DMS153 treated with DMSO at 0.1 percent for 48 hours (cell line): ENCODE data around the gene LGALS14.
"Not testable (repeated sequence)": the region's sequence is repeated elsewhere in the genome, so short reads cannot be mapped to it uniquely, and the experiment has no call there.

Experiments used
- DNase-seq: peaks from one replicate; lab custom pipeline; 2025; ENCODE audit not compliant: unreplicated experiment; lab: John Stamatoyannopoulos, UW

The LGALS14 gene

DNA sequence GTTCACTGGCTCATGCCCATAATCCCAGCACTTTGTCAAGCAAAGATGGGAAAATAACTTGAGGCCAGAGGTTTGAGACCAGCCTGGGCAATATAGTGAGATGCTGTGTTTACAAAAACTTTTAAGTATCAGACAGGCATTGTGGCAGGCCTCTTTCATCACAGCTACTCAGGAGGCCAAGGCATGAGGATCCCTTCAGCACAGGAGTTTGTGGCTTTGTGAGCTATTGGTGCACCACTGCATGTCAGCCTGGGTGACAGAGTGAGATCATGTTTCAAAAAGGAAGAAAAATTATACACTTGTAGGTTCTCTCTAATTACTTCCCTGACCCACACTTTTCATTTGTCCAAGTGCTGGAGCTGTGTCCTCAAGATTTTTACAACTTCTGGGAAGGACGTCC, 11.5 kb upstream of the LGALS14 start:
- no peak for DNase-seq

DNA sequence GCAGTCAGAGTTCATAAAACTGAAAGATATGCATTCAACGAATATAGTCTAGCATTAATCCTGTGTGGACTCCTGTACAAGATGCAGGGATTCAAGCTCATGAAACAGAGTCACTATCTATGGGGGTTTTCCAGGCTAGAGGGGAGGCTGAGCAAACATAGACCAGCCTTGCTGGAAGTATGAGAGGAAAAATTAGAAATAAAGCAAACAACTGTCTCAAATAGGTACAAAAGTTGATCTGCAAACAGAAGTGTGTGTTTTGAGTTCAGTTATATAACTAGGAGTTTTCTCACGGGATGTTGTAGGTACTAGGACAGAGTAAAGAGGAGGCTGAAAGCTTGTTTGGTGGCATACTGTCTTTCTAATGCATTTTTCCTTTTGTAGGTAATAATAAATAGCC, 8.5 kb upstream of the LGALS14 start:
- DNase-seq: no peak

- no peak for DNase-seq
These were observed 7.9 kb upstream of the LGALS14 start for GRCh38 chr19:39696387-39696786.

GRCh38 chr19:39698535-39698934, 5.7 kb upstream of the LGALS14 start:
- DNase-seq: no peak

- DNase-seq: no peak
These were observed 3.0 kb upstream of the LGALS14 start for GRCh38 chr19:39701291-39701690.

GRCh38 chr19:39705578-39706188, 1.4 kb downstream of the LGALS14 start:
- DNase-seq: no peak

DNA sequence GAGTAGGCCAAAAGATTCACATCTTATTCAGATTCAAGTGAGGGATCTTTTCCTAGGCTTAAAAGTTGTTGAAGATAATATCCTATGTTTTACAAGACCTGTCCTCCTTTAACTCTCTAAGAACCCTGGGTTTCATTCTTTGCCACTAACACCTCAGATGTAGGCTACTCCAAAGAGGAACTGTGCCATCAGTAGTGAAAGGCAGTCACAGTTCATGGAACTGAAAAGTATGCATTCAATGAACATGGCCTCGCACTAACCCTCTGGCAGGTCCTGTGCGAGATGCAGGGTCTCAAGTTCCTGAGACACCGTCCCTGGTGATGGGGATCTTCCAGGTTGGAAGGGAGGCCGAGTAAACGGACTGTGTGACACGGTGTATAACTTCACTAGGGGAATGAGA, 4.3 kb downstream of the LGALS14 start:
- no peak for DNase-seq

- no peak for DNase-seq
These were observed 5.0 kb downstream of the LGALS14 start for GRCh38 chr19:39709026-39709872.

DNA sequence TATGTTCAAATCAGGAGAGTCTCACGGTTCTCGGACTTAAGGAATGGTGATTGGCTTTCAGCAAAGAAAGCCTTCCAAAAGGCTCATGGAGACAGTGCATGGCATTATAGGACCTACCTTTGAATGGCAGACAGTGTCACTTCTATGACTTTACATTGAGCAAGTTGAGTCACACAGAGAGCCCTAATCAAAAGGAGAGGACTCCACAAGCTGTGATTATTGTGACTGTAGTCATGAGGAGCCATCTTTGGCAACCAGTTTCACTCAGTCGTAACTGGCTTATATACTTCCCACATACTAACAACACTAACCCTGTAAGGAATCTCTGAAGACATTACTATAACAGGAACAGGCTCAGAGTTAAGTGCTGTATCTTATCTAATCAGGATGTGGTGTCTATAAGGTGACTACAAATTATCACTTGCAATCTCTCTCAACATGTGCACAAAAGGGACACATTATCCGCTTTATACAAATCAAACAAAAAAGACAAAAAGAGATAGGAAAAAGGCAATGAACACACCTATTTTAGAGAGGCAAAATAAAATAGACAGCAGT, 6.1 kb downstream of the LGALS14 start:
- DNase-seq: no peak

- DNase-seq: not testable (repeated sequence)
These were observed 15.9 kb downstream of the LGALS14 start for GRCh38 chr19:39720144-39720543.

DNA sequence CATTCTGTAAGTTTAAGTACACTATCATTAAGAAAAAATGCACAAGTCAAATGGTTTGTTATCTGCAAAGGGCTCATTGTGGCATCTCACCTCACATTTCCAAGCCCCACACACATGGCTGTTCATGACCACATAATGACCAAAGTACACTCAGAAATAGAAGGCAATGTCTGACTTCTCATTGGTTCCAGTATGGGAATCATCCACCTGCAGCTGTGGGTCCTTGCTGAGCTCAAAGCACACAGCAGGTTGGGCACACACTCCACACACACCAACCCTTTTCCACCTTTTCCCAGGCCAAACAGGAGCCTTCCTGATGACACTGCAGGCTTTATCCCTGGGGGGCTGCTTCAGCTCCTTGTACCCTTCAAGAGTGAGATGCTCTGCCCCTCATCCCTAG, 21.7 kb downstream of the LGALS14 start:
- DNase-seq: no peak

- no peak for DNase-seq
These were observed 23.0 kb downstream of the LGALS14 start for GRCh38 chr19:39727070-39727800.

DNA sequence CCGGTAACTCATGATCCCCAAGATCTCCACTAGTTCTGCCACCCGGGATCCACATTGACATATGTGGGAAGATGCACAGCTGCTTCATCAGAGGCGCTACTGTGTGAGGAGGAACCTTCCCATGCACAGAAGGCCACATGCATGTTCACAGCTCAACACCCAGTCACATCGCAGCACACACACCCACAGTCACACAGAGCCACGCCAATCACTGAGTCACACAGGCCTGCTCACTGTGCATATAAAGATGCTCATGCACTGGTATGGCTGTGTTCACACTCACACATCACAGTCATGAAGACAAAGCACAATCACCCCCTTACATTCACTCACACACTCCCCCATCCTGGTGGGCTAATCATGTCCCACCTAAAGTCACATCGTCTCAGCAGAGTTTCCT, 23.8 kb downstream of the LGALS14 start:
- no peak for DNase-seq

DNA sequence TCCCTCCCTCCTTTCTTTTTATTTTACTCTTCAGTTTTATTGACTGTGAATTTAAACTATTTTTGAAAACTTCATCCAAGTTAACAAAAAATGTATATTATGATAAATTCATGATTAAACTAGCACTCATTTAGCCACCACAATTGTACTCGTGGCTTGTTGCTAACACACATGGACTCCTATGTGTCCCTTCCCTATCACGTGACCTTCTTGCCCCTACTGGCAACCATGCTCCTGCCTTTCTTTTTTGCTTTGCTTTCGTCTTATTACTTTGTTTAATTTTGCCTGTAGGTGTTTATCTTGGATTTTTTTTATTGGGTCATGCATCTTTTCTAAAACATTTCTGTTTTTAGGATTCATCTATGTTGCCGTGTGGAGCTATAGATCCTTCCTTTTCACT, 25.3 kb downstream of the LGALS14 start:
- no peak for DNase-seq

- DNase-seq: no peak
These were observed 27.4 kb downstream of the LGALS14 start for GRCh38 chr19:39731685-39732084.

DNA sequence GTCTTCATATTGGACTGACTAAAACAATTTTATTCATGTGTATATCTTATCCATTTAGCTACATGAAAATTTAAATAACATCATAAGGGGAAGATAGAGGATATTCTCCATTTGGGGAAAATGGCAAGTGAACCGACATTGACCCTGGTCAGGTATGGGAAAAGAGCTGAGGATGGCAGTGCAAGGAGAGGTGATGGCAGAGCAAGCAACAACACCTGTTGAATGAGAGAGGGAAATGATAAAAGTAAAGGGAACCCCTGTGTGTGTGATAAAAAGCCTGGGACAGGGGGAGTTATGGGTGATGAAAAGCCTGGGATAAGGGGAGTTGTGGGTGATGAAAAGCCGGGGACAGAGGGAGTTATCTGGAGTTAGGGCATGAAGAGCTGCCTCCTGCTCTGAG, 29.6 kb downstream of the LGALS14 start:
- DNase-seq: no peak

- no peak for DNase-seq
These were observed 31.4 kb downstream of the LGALS14 start for GRCh38 chr19:39735688-39736087.

- DNase-seq: no peak
These were observed 31.8 kb downstream of the LGALS14 start for GRCh38 chr19:39736088-39736487.

DNA sequence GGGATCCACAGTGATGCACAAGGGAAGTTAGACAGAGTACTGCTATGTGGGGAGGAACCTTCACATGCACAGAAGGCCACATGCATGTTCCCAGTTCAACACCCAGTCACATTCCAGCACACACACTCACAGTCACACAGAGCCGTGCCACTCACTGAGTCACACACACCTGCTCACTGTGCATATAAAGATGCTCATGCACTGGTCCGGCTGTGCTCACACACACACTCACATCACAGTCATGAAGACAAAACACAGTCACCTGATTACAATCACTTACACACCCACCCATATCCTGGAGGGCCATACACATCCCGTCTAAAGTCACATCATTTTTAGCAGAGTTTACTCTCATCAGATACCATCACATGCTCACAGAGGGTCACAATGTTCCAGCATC, 33.1 kb downstream of the LGALS14 start:
- DNase-seq: no peak

DNA sequence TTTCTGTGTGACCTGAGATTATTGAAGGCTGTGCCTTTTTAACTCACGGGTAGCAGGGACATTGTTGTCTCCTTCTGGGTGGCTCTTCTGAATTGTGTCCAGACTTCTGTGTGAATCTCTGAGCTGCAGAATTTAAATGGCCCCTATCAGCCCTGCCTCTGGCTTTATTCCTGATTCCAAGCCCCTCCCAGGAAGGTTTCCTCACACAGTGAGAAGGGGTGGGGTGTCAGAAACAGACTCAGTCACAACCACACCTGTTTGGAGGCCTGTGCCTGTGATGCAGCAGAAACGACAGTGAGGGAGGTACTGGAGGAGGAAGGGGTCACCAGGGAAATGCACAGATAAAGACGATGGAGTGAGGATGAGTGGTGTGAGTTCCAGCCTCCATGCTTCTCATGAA, 33.6 kb downstream of the LGALS14 start, which contains the start of gene CLC:
Gene CLC, minus strand, starts transcription at position 139 of the 400 bp plus-strand sequence. Its CDS starts 77 bp downstream, at position 62.
- no peak for DNase-seq

DNA sequence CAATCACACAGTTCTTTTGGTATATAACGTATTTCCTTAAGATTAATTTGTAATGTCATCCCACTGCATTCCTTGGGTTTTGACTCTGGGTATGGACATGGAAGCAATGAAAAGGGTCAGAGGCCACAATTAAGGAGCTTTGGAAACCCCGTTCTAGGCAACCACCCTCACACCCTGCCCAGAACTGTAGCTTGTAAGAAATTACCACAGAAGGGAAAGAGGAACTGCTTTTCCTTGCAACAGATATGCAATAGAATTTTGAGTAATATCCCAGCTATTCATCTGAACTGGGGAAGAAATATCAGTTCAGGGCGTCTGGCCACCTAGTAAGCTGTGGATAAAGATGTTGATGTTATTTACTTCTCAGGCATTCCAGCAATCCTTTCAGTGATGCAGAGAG, 34.5 kb downstream of the LGALS14 start:
- no peak for DNase-seq

- no peak for DNase-seq
These were observed 36.1 kb downstream of the LGALS14 start for GRCh38 chr19:39740395-39740794.
